ENCODE measurements around the gene SLC49A3. TPM values are rescaled to one million over a fixed set of nuclear protein-coding genes. Genes with fewer than 3 reads are reported as not detected.

SLC49A3 gene
- total RNA-seq, 1 experiment from 2014 or later: 0.47 TPM

DNA sequence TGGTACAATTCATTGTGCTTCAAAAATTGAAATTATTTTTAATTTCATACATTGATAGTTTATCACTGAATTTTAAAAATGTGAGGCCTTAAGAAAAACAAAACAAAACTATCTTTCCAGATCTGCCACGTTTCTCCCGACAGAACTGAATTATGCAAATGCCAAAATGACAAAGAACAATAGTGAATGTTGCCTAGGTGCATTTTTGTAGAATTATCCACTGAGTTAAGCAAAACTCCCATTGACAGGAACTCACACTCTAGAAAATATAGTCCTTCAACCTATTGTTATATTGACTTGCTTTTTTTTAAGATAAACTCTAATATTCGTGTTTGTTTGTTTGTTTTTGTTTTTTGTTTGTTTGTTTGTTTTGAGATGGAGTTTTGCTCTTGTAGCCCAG lies 23.1 kb upstream of the SLC49A3 start:
- ChIA-PET POLR2A (ENCODE audit: low non-redundant PET) (no interaction called here), CTCF (no interaction called here)
- Histone ChIP-seq H3K36me3 (ENCODE audit: insufficient read depth, low read length, poor library complexity, severe bottlenecking) (peaks cover 10% of the 10 kb centered on the region), H3K4me3 (ENCODE audit: low read depth, low read length, poor library complexity, severe bottlenecking) (no peak overlapping the region), H3K9me3 (ENCODE audit: low read depth, low read length, poor library complexity, severe bottlenecking) (no peaks in the 10 kb centered on the region), H3K27me3 (replicated peaks; ENCODE audit: insufficient read depth, low read depth, low read length, poor library complexity) (no peaks in the 10 kb centered on the region), H3K4me1 (ENCODE audit: insufficient read depth, low read length, poor library complexity, severe bottlenecking) (no peaks in the 10 kb centered on the region), H3K27ac (ENCODE audit: low read depth, low read length, poor library complexity, severe bottlenecking) (no peak overlapping the region)
- no peak for DNase-seq (ENCODE audit: low spot score)
- BruUV-seq (replicated peaks): no TSS peak
- no peak for TF ChIP-seq EZH2 (IDR thresholded peaks at IDR 0.05; ENCODE audit: borderline replicate concordance, low read depth, low read length, poor library complexity, severe bottlenecking)
- TF ChIP-seq, protein P1, sequence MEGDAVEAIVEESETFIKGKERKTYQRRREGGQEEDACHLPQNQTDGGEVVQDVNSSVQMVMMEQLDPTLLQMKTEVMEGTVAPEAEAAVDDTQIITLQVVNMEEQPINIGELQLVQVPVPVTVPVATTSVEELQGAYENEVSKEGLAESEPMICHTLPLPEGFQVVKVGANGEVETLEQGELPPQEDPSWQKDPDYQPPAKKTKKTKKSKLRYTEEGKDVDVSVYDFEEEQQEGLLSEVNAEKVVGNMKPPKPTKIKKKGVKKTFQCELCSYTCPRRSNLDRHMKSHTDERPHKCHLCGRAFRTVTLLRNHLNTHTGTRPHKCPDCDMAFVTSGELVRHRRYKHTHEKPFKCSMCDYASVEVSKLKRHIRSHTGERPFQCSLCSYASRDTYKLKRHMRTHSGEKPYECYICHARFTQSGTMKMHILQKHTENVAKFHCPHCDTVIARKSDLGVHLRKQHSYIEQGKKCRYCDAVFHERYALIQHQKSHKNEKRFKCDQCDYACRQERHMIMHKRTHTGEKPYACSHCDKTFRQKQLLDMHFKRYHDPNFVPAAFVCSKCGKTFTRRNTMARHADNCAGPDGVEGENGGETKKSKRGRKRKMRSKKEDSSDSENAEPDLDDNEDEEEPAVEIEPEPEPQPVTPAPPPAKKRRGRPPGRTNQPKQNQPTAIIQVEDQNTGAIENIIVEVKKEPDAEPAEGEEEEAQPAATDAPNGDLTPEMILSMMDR (conservative IDR thresholded peaks at IDR 0.05; ENCODE audit: low read depth, low read length): no peak
- intact Hi-C loops (cut with micrococcal nuclease; ENCODE audit: unreplicated experiment): no loop called here

DNA sequence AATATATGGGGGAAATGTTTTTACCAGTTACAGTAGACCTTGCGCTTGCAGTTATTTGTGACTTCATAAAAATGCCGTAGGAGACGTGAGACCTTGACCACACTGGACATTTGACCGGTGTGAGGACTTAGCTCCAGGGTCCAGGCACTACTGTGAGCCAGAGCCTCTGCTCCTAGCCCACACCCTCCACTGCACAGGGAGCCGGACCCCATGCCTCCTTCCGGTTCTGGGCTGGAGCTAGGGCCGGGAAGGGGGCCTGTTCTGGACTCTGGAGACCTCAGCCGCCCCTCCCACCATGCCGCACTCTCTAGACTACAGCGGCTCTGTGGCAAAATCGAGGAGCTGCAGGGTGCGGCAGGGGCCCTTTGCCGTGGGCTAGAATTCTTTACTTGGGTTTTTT lies 22.0 kb upstream of the SLC49A3 start:
- no TSS peak for BruUV-seq (replicated peaks)
- Histone ChIP-seq H3K27me3 (replicated peaks; ENCODE audit: insufficient read depth, low read depth, low read length, poor library complexity) (no peaks in the 10 kb centered on the region), H3K4me3 (ENCODE audit: low read depth, low read length, poor library complexity, severe bottlenecking) (no peak overlapping the region), H3K27ac (ENCODE audit: low read depth, low read length, poor library complexity, severe bottlenecking) (no peak overlapping the region), H3K4me1 (ENCODE audit: insufficient read depth, low read length, poor library complexity, severe bottlenecking) (no peaks in the 10 kb centered on the region), H3K9me3 (ENCODE audit: low read depth, low read length, poor library complexity, severe bottlenecking) (no peaks in the 10 kb centered on the region), H3K36me3 (ENCODE audit: insufficient read depth, low read length, poor library complexity, severe bottlenecking) (peaks cover 10% of the 10 kb centered on the region)
- intact Hi-C loops (cut with micrococcal nuclease; ENCODE audit: unreplicated experiment): no loop called here
- ChIA-PET POLR2A (ENCODE audit: low non-redundant PET) (no interaction called here), CTCF (no interaction called here)
- TF ChIP-seq, protein P1 (conservative IDR thresholded peaks at IDR 0.05; ENCODE audit: low read depth, low read length): no peak
- no peak for TF ChIP-seq EZH2 (IDR thresholded peaks at IDR 0.05; ENCODE audit: borderline replicate concordance, low read depth, low read length, poor library complexity, severe bottlenecking)
- no peak for DNase-seq (ENCODE audit: low spot score)

DNA sequence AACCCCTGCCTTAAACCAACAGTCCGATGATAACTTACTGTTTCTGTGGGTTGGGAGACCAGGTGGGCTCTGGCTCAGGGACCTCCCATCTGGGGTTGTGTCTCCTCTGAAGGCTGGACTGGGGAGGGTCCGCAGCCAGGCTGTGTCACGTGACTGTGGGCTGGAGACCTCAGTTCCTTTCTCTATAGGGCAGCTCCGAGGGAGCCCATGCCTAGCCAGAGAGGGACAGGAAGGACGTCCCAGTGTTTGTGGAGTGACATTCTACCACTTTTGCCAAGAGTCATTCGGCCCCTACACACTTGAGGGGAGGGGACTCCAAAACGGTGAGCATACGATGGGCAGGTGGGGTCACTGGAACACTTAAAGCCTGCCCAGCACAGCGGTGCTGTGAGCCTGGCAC lies 21.2 kb upstream of the SLC49A3 start:
- H3K4me1 ChIP-seq (ENCODE audit: insufficient read depth, low read length, poor library complexity, severe bottlenecking): no peaks in the 10 kb centered on the region
- TF ChIP-seq, protein P1 (conservative IDR thresholded peaks at IDR 0.05; ENCODE audit: low read depth, low read length): no peak
- TF ChIP-seq EZH2 (IDR thresholded peaks at IDR 0.05; ENCODE audit: borderline replicate concordance, low read depth, low read length, poor library complexity, severe bottlenecking): no peak
- no peak overlapping the region for H3K27ac ChIP-seq (ENCODE audit: low read depth, low read length, poor library complexity, severe bottlenecking)
- intact Hi-C loops (cut with micrococcal nuclease; ENCODE audit: unreplicated experiment): no loop called here
- no TSS peak for BruUV-seq (replicated peaks)
- H3K27me3 ChIP-seq (replicated peaks; ENCODE audit: insufficient read depth, low read depth, low read length, poor library complexity): no peaks in the 10 kb centered on the region
- H3K9me3 ChIP-seq (ENCODE audit: low read depth, low read length, poor library complexity, severe bottlenecking): no peaks in the 10 kb centered on the region
- DNase-seq (ENCODE audit: low spot score): no peak
- H3K4me3 ChIP-seq (ENCODE audit: low read depth, low read length, poor library complexity, severe bottlenecking): no peak overlapping the region
- ChIA-PET CTCF (no interaction called here), POLR2A (ENCODE audit: low non-redundant PET) (interaction anchor here (0.6 kb wide), 1 partner anchor 11 kb away, joined by 21 read pairs; no protein-coding TSS in a partner anchor)
- H3K36me3 ChIP-seq (ENCODE audit: insufficient read depth, low read length, poor library complexity, severe bottlenecking): peaks cover 10% of the 10 kb centered on the region

All from A673 (cell line).